CD4-positive, alpha-beta T cell treated with Interferon gamma for 1 hour (primary cell): ENCODE measurements around the gene STARD3.
"Not testable (repeated sequence)": the region's sequence is repeated elsewhere in the genome, so short reads cannot be mapped to it uniquely, and the experiment has no call there.

Source experiments
- DNase-seq: peaks from one replicate; pipeline ENCODE4 v3.0.0-alpha.2; 2020

The STARD3 gene

DNA sequence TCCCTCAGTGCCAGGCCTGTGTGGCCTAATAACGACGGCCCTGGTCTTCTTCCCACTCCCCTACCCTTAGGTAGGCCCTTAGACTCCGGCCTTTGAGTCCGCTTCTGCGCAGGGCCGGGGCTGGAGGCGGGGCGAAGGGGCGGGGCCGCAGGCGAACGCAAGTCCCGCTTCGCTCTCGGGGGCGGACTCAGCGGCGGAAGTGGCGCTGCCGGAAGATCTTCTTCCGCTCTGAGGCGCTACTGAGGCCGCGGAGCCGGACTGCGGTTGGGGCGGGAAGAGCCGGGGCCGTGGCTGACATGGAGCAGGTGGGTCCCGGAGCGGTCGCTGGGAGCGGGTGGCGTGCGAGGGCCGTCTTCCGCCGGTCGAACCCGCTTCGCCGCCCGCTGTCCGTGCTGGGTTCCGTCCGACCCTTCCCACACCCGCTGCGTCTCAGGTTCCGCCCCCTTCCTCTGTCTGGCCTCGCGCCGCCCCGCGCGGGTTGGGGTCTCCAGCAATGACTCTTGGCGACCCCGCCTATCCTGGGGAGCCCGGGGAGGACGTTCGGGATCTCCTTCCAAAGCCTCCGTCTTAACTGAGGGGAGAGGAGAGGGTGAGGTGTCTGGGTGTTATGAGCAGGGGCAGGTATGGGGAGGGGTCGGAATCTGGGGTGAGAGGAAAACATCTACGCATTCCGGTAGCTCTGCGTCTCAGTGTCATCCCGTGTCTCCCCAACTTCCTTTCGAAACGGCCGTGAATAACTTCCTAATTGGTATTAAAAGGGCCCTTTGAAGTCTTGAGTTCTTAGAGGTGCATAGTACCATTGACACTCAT lies at the start of gene STARD3:
TSS of gene STARD3 (plus strand) at position 218 of the 810 bp plus-strand sequence. CDS start 16,388 bp downstream, outside the sequence.
- peak; percentile 89 for DNase-seq

DNA sequence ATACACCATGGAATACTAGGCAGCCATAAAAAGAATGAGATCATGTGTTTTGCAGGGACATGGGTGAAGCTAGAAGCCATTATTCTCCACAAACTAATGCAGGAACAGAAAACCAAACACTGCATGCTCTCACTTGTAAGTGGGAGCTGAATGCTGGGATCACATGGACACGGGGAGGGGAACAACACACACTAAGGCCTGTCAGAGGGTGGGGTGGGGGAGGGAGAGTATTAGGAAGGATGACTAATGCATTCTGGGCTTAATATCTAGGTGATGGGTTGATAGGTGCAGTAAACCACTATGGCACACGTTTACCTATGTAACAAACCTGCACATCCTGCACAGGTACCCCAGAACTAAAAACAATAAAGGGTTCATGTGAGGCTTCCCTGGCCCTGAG lies 46.8 kb upstream of the STARD3 start:
- not testable (repeated sequence) for DNase-seq

DNA sequence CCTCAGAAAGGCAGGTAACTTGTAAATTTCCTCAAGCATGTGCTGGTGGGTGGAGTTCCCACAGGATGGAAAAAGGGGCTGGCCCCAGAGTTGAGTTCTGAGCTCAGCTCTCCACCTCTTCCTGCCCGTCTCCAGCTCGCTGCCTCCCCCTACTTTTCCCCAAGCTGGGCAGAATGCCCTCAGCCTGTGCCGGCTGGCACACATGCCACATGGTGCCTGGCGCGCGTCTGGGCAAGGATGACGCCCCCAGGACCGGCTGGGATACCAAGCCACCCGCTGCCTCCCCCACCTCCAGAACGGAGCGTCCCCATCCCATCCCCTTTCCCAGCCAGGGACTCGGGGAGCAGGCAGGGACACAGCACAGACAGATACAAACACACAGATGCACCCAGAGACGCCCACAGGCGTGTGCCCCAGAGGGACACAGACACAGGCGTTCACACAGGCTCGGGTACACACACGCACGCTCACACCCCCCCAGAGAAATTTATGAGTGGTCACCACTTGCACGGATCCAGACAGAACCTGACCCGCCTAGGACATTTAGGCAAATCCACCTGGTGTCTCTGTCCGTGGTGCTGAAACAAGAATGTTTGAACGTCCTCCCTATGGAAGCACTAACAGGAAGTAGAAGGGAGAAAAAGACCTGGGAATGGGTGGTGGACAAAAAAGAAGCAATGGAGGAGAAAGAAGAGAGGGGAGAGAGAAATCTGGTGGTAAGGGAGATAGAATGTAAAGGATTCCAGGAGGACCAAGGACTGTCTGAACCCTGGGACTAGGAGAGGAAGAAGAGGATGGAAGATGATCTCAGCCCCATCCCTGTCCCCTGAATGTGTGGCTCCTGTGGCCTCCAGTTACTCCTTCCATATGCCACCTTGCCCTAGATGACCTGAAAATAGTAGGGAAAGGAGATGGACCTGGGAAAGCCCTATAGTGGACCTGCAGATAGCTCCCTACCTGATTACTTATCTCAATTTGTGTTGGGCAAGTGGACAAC lies 44.7 kb upstream of the STARD3 start:
- no peak for DNase-seq

DNA sequence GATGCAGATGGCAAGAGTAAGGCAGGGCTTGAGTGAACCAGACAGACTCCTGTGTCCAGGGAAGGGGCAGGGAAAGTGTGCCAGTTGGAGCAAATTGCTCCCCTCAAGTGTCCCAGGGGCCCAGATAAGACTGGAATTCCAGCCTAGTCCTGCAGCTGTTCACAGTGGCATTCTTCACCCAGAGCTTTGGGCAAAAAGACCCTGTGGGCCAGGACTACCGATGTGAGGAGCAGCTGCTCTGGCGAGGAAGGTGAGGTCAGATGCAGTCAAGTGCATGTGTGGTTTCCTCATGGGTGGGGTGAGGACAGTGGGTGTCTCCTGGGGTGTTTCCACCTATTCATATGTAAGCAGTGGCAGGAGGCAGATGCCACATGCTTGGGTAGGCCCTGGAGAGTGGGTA lies 43.6 kb upstream of the STARD3 start:
- DNase-seq: no peak

DNA sequence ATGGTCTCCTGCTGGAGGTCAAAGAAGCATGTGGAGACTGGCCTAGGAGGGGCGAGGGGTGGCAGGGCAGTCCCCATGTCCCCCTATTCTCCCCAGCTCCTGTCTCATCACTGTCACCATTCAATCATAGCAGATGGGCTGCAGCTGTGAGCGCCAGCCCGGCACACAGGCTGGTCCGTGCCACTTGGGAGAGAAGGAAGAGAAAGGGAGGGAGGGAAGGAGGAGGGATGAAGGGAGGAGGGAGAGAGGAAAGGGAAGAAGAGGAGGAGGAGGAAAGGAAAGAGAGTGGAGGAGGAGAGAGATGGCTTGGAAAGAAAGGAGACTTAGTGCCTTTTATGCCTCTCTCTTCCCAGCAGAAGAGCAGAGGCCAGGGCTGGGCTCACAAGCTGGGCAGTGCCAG lies 41.6 kb upstream of the STARD3 start:
- no peak for DNase-seq

DNA sequence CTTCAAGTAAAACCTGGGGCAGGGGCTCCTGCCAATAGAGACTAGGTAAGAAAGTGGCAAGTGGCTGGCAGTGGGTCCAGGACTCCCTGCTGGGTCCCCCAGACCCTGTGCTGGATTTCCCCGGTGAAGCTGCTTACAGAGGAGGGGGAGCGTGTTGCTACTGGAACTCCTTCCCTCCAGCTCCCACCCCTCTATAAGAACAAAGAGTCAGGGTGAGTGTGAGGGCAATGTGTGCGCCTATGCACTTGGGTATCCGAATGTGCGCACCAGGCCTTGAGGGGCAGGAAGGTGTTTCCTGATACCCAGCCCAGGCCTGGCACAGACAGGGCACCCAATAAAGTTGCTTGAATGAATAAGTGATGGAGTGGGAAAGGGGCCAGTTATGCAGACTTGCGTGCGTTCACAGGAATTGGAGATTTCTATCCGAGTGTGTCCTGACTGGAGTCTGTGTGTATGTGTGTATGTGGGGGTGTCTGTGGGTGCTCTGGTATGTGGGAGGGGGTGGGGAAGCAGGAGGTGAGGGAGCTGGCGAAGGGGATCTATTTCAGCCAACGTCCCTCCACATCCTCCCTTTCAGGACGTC lies 40.9 kb upstream of the STARD3 start:
- no peak for DNase-seq

DNA sequence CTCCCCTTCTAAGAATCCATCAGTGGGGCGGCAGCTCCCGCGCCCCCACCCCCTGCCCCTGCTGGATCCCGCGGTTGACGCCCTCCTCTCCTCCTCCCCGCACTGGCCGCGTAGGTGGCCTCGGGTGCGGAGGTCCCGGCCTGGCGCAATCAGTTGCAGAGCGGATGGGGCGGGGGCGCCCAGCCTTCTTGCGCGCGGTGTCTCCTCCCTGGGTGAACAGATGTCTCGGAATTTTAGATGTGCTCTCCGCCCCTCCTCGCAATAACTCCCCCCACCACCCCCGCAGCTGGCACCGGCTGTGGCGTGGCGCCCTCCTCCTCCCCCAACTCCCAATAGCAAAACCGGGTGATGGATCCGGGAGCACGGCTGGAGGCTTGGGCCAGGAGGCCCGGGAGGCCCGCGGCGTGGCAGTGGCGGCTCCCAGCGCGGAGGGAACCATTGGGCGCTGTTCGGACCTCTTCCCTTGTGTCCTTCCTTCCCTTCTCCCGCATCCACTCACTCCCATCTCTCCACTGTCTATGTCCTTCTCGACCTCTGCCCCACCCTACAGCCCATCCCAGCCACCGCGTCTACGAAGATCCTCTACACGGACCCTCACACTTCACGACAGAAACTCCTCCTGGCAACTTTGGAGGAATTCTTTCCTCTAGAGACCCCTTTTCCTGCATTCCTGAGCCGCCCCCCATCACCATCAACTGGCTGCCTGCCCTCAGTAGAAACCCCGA lies 40.2 kb upstream of the STARD3 start:
- DNase-seq: no peak

DNA sequence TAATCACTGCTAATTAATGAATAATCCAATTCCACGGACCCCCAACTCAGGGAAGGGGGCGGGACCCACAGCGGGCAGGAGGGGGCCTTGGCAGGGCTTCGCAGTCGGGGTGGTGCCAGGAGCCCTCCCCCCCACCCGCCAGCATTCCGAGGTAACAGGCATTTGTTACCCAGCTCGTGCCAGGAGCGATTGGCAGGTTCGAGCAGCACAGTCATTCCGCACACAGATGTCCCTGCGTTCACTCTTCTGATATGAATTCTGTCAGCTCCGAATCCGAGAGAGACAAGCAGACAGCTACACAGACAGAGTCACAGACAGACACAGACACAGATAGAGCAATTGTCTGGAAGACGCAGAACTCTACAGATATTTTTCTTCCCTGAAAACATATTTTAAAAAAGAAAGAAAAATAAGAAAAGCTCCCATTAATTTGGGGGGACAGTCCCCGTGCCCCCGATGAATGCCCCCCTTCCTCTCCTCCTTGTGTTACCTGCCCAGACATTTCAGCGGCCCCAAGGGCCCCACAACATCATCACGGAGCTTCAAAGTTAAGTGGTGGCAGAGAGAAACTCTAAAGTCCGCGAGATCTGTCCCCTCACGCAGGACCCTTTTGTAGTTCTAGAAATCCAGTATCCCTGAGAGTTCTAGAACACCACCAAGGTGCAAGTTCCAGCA lies 39.4 kb upstream of the STARD3 start:
- DNase-seq: no peak

DNA sequence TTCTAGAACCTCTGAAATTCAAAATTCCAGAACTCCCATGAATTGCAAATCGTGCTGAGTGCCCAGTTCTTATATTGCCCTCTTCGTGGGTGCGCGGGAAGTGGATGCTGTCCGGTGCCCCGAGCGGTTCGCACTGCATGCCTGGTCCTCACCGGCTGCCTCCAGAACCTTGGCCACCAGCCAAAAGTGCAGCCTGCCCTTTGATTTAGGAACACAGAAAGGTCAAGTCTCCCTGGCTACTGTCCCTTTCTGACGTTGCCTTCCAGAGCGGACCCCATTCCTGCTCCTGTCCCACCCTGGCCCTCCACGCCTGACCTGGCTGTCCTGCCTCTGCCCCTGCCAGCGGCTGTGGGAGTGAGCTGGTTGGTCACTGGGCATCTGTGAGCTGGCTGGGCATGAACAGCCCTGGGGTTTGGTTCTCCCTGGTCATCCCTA lies 38.9 kb upstream of the STARD3 start:
- no peak for DNase-seq

DNA sequence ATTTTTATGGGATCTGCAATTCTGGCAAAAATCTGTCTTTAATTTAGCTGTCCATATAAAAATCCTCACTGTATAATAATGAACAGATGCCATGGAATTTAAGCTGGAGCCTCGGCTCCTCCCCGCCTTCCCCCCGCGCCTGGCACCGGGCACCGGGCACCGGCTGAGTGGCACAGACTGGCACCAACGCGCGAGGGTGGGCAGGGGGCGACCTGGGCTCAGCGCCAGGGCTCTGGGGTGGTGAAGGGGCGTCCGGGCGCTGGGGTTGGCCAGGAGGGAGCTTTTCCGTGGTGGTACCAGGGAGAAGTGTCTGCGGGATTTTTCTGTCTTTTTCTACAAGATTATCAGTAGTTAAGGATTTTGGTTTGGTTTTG lies 38.3 kb upstream of the STARD3 start:
- DNase-seq: no peak

DNA sequence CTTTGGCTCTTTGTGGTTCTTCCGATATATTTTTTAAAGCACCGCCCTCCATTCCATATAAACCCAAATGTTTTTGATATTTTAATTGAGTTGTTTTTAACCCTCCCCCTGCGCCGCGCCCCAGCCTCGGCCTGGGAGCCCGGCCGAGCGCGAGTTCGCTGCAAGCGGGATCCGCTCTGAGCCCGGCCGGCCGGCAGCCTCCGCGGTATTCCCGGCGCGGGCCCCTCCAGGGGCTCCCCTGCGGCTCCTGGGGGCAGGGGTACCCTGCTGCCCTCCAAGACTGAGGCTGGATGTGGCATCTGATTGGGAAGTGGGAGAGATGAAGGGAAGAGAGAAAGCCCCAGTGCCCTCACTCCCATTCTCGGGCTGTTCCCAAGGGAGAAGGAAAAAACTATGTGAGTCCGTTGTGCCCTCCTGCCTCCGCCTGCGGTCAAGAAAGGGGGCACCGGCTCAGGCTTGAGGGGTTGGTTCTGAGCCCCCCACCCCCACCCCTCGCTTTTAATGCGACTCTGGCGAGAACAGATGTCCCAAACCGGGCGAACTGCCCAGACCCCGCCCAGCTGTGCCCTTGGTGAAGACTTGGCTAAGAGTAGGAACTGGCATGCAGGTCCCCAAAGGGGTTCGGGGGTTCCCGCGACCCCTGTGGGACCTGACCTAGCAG lies 37.8 kb upstream of the STARD3 start:
- DNase-seq: no peak

DNA sequence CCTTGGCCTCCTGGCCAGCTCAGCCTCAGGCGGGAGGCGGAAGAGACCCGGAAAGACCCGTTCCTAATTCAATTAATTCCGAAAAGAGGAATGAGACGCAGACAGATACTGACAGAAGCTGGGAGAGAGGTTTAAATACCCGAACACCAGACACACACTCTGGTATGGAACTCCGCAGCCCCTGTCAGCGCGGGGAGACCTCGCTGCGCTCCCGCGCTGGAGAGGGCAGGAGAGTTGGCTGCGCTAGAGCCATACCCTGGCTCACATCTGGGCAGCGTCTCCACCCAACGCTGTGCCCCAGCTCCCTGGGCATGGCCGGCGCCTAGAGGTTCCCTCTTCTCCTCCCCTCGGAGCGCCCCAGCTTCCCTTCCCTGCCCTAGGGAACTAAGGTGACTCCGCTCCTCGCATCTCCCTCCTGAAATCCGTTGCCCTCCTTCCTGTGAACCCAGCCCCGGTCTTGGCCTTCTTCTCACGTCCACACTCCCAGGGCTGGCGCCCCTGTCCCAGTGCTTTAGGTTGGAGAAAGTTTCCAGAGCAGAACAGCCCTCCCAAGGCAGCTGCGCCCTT lies 37.2 kb upstream of the STARD3 start:
- no peak for DNase-seq

DNA sequence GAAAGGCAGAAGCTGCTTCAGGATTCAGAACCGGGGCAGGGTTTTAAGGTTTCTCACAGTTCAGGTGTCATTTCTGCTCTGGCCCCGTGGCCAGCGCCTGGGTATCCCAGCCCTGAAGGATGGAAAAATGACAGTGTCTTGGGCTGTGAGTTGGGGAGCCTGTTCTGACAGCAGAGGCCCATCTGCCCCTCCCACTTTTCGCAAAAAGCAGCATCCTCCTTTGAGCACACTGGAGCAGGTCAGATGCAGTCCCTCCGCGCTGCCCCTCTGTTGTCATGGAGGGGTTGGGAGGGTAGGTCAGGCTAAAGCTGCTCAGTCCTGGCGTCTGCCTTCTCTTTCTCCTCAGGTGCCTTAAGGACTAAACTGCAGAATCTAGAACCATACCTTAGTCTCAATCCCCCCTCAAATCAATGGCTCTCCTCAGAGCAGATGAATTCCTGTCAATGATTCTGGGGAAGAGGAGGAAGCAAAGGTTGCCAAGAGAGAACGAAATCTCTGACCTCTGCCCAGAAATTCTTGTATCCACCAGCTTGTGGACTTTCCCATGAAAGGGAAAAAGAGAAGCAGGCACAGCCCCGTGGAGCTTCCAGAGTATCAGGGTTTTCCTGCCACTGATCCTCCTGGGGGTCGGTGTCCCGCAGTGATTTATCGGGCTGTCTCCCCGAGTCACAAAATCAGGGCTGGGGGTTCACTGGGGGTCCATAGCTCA lies 36.5 kb upstream of the STARD3 start:
- no peak for DNase-seq

DNA sequence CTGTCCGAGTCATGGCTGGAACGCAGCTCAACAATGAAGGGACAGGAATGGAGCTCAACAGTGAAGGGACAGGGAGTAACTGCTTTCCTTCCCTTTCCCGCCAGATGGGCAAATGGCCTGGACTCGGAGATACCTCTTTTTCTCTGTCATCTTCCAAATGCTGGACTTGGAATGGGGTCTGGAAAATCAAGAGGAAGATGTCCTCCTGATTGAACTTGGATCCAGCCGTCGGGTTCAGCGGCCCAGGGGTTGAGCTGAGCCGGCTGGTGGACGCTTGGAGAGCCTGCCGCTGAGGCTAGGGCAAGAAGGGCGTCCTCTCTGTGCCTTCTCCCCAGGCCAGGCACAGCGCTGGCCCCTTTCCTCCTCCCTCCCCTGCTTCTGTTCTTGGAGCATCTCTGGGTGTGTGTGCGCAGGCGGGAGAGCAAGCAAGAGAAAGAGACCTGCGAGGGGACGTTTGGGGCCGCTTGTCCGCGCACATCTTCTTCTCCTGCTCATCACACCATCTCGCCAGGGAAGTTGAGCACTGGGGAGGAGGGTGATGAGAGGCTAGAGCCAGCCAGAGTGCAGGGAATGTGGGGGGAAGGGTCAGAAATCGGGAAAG lies 35.8 kb upstream of the STARD3 start:
- DNase-seq: no peak

DNA sequence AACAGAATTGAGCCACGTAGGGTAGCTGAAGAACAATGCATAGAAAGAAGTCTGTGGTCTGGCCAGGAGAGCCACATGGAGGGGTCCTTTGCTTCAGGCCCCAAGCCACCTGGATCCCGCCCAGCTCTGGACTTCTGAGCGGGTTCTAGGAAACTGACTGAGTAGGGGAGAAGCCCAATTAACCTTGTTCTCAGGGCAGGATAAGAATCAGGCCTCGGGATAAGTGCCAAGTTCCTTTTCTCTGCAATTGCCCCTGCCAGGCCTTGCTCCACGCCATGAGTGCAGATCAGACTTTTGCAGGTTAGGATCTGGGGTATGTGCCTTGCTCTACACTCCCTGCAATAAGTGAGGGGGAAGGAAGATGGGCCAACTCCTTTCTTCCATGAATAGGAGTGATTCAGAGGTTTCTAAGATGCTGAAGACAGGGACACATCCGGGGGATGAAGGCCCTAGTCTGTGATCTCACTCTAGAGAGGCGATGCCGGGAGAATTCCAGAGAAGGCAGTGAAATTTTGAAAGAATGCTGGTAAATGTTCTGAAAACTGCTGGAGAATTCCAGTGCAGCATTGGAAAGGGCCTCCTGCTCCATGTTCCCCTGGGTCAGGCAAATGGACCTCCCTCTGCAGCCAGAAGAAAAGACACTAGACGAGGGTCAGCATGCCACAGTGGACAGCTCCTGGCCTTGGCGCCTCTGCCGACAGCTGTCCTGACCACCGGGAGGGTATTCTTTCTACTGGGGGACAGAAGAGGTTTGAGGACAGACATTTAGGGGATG lies 35.0 kb upstream of the STARD3 start:
- DNase-seq: no peak

DNA sequence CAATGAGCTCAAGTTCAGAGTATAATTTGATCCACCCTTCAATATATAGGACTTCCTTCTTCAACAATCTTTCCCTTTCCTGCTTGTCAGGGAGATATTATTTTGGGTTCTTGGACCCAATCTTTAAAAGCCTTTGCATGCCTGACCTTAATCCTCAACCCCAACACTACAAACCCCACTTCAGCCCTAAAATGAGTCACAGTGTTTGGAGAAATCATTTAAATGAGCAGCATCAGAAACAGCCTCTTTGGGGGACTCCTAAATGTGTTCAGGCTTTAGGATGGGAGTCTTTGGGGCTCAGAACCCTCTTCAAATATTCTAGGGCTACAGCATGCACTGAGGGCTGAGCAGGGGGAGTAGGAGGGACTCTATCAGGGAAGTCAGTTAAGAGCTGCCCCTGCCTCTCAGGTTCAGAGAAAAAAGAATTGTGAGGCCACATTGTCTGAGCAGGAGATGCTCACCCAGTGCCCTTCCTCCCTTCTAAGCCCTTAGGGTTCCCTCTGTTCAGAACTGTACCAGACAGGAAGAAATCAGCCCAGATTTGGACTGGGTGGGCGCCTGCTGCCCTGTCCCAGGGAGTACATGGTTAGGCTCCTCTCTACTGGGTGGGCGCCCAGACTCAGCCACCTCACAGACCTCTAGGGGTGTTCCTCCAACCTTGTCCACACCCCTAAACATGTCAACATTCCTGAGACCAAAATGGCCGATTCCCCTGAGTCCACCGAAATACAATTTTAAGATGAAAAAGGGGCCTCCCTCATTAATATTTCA lies 34.2 kb upstream of the STARD3 start:
- no peak for DNase-seq

DNA sequence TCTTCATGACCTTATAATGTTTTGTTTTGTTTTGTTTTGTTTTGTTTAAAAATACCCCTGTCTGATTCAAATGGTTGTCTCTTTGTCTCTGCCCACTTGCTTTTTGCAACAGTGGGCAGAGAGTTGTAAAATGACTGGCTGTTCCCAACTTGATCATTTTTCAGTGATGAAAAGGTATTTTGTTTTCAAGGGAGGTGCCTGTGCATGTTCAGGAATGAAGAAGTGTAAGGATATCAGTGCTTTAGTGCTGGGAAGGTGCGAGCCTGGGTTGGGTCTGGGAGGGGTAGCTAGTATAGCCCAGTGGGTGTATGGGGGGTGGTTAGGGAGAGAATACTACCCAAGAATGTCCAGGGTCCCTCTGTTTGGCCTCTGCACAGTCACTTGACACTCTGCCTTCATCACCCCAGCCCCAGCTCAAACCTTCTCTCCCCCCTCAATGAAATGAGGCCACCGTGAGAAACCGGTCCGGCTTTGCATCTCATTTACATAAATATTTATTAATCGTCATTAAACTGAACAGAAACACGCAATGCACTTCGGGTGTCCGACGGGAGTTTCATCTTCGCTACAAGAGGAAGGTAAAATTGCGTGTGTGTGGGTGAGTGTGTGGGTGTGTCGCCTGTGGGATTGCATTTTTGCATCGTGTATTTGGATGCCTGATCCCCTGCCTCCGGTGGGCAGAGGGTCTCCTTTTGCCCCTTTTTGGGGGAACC lies 33.5 kb upstream of the STARD3 start:
- DNase-seq: no peak
